ENCODE results near the gene EIF5A2. TPM values are rescaled to one million over a fixed set of nuclear protein-coding genes. Genes with fewer than 3 reads are reported as not detected.
A peak's percentile ranks its signal among the peaks of the same experiment; 100 is the strongest.

EIF5A2 gene
- total RNA-seq, 2 donors from 2014 or later, result 8.5 to 13.0 TPM

DNA sequence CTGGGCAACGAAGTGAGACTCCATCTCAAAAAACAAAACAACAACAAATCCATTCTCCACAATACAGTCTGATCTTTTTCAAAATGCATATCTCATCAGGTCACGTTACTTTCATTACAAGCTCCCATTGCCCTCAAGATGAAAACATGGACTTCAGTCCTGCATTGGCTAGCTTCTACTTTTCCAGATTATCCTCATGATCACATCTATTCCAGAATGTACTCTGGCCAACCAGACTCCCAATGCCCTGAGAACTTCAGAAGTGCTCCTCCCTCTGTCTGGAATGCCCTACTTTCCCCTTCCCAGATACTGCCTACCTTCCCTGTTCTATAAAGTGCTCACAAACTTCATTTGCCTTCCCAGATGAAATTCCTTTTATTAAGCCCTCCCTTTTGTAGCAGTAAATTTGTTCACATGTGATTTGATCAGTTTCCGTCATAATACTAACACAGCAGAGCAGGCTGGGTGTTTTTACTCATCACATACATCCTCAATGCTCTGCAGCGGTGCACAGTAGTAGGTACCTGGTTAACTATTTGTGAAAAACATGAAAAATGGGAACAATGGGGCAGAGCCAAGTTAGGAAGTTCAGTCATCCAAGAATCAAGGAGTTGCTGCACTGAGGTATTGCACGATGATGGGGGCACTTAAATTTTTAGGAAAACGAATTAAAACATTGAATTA lies 43.8 kb downstream of the EIF5A2 start:
- intact Hi-C loops (cut with DNase I), result no loop called here
- DNase-seq (no peak), ATAC-seq (peak in 1 of 2 donors; percentile 7)

DNA sequence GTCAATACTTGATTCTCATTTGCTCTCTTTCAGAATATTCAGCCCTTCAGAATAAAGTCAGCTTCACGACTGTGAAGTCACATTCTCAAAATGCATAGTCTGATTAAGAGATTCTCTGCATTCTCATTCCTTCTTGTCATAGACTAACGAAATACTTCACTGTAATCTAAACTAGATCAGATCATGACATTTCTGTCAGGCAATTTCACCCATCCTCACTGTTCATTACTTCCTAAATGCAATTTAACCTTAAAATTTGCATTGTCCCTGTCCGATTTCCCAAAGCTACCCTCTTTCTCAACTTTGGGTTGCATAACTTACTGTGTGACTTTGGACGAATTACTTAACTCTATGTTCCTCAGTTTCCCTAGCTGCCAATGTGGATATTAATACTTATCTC lies 44.6 kb downstream of the EIF5A2 start:
- intact Hi-C loops (cut with DNase I), result no loop called here
- ATAC-seq (no peak), DNase-seq (no peak)

DNA sequence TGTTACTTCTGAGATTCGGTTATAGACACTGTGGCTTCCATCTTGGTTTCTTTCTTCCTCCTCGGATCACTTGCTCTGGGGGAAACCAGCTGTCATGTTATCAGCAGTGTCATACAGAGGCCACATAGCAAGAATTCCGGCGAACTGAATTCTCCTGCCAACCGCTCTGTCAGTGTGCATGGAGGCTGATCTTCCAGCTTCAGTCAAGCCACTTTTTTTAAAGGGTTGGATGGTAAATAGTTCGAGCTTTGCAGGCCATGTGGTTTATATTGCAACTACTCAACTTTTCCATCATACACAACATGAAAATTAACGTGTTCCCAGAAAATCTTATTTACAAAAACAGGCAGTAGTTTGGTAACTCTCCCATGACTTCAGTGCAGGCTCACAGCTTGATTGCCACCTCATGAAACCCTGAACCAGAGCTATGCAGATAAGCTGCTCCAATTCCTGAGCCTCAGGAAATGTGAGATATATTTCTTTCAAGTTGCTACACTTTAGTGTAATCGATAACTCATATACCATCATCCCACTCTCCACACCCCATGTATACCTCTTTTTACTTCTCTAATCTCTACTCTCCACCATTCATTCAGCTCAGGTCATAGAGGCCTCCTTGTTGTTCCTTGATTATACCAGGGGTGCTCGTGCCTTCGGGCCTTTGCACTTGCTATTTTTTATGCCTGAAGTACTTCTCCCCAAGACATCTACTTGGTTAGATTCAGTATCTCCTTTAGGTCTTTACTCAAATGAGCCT lies 45.6 kb downstream of the EIF5A2 start:
- intact Hi-C loops (cut with DNase I), result no loop called here
- peak; percentile 67 to 78 for ATAC-seq
- no peak for DNase-seq

DNA sequence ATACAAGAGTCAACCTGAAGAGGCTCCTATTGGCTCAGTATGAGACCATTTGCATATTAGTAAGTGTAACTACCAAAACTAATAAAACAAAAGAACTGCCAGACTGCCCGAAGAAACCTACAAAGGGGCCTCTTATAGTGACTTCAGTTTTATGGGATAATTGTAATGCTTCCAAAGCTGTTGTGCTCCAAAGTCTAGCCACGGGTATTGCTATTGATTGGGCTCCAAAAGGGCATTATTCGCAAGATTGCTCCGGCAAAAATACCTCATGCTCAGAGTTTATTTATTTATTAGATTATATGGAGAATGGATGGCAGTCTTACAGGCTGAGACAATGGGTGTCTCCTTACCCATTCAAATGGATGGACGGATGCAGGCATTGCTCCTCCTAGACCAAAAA lies 49.8 kb downstream of the EIF5A2 start:
- intact Hi-C loops (cut with DNase I), result no loop called here
- DNase-seq, result no peak
- no peak for ATAC-seq

DNA sequence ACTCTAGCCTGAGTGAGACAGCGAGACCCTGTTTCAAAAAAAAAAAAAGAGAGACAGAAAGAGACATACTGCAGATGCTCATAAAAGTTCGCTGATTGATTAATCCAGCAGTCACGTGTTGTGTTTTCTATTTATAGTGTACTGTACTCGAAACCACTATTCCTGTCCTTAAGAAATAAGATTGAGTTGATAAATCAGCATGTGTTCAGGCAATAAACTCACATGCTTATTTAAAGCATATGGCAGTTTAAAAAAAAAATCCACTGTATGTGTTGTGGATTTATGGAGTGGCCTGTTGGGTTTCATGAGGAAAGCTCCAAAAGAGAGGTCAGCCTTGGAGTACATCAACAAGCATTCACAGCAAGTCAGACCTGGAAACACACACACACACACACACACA lies 56.1 kb downstream of the EIF5A2 start:
- intact Hi-C loops (cut with DNase I), result no loop called here
- ATAC-seq, result no peak
- DNase-seq, result no peak

DNA sequence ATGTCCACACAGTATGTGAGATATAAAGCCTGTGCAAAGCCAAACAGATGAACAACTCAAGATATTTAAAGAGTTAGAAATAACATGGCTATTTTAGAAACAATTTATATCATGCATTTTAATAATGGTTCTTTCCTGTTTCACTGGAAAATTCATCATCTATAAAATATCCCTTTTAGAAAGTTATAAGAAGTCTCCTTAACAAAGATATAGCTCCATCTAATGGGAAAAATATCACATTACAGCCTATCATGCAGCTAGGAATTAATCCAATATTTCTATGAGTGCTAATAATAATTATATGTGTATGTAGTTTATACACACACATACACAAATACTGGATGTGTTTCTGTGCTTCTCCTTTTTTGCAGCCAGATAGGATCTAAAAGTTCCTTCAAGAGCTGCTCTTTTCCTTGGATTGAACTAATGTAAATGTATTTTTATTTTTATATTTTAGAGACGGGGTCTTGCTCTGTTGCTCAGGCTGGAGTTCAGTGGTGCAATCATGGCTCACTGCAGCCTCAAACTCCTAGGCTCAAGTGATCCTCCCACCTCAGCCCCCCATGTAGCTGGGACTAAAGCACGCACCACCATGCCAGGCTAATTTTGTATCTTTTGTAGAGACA lies 60.0 kb downstream of the EIF5A2 start:
- no peak for DNase-seq
- ATAC-seq, result no peak
- intact Hi-C loops (cut with DNase I), result no loop called here

DNA sequence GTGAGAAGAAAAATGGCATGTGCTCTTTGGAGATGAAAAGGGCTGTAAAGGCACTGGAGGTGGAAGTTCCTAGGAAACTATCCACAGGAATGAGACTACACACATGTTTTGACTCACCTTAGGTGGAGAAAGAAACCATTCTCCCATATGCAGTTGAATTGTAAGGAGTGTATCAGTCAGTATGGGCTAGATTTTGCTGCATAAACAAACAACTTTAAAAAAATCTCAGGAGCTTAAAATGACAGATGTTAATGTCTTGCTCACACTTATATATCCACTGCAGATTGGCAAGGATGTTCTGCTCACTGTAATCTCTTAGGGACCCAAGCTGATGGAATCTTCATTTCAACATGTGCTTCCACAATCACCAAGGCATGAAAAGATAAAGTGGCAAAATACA lies 64.1 kb downstream of the EIF5A2 start:
- ATAC-seq, result no peak
- intact Hi-C loops (cut with DNase I), result no loop called here
- DNase-seq, result no peak

DNA sequence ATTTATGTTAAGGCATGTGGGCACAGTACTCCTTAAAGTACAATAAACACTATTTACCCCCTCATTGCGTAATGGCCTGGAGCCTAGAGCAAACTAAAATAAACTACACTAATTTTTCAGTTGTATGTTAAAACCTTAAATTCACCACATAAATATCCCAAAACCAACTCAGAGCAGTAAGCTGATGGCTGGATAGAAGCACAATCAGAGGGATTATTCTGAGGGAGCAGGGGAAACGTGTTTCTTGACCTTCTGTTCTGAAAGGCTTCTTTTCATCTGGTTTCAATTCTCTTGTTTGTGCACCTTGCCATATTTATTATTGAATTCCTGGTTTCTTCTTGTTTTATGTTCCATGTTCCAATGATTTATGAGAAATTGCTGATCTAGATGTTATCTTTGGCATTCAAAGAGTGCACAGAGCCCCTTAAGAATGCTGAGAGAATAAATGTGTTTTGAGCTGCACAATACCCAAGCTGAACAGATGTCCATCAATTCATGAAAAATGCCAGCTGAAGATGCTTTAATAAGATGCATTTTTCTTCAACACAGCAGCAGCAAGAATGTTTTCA lies 68.1 kb downstream of the EIF5A2 start:
- intact Hi-C loops (cut with DNase I), result no loop called here

DNA sequence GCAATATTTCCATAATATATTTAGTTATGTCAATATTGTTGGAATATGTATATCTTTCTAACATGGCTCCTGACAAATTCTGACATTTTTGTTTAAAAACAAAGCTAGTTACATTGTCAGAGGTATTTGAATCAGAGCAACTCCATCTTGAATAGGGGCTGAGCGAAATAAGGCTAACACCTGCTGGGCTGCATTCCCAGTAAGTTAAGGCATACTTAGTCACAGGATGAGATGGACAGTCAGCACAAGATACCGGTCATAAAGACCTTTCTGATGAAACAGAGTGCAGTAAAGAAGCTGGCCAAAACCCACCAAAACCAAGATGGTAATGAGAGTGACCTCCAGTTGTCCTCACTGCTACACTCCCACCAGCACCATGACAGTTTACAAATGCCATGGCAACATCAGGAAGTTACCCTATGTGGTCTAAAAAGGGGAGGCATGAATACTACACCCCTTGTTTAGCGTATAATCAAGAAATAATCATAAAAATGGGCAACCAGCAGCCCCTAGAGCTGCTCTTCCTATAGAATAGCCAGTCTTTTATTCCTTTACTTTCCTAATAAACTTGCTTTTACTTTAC lies 68.8 kb downstream of the EIF5A2 start:
- intact Hi-C loops (cut with DNase I), result no loop called here
- ATAC-seq (no peak), DNase-seq (no peak)

More for the DNA sequence above, 68.1 kb downstream of the EIF5A2 start:
- no peak for DNase-seq
- no peak for ATAC-seq

Other genes starting within 250 kb of the EIF5A2 start
- 10 to 100 TPM; 19.4 to 43.2 TPM for gene RPL22L1, start 38.4 kb downstream of the EIF5A2 start, total RNA-seq
- gene SLC2A2, start 118.1 kb upstream of the EIF5A2 start, total RNA-seq, result not detected

Data from left cardiac atrium (tissue), 4 donors.